Brain microvascular endothelial cell (primary cell): Measurements from ENCODE around the gene PDE4C.

ENCODE experiments used
- DNase-seq: peaks from one replicate; pipeline ENCODE4 v3.0.0-alpha.2; 2020
- H3K27ac ChIP-seq: fragments of 250-450 bp; sonication (Bioruptor Pico); 2 replicates; pipeline ENCODE4 v1.5.1; 2020; ENCODE audit warnings: mild to moderate bottlenecking, moderate library complexity
- H3K27me3 ChIP-seq: fragments of 250-450 bp; sonication (Bioruptor Pico); replicated peaks from 2 replicates; pipeline ENCODE4 v1.5.1; 2020; ENCODE audit warnings: mild to moderate bottlenecking
- H3K36me3 ChIP-seq: fragments of 250-450 bp; sonication (Bioruptor Pico); replicated peaks from 2 replicates; pipeline ENCODE4 v1.5.1; 2020; ENCODE audit warnings: mild to moderate bottlenecking
- H3K4me3 ChIP-seq: 2 replicates; pipeline ENCODE4 v1.5.1; 2011; ENCODE audit warnings: low read depth, mild to moderate bottlenecking, control low read depth, low read length, moderate library complexity
- CTCF ChIP-seq: IDR thresholded peaks from 2 replicates; pipeline ENCODE4 v1.5.1; 2011; ENCODE audit warnings: low read depth, mild to moderate bottlenecking, moderate library complexity, low read length, control low read depth, inconsistent platforms; ENCODE audit errors: missing control alignments
- in situ Hi-C: cut with HindIII; loops from 2 replicates; pipeline ENCODE4 v1.10.0; 2017; ENCODE audit warnings: low sequenced_read_pairs, low pct_ligation_motif_present

PDE4C gene

DNA sequence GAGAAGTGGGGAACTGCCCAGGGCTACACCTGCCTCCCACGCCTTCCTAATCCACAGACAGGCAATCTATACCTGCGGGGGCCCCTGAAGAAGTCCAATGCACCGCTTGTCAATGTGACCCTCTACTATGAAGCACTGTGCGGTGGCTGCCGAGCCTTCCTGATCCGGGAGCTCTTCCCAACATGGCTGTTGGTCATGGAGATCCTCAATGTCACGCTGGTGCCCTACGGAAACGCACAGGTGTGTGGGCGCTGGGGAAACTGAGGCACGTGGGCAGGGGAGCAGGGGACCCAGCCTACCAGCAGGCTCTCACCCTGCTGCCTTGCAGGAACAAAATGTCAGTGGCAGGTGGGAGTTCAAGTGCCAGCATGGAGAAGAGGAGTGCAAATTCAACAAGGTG is 51.3 kb downstream of the PDE4C start:
- TF ChIP-seq CTCF = no peak
- no peak overlapping the region for H3K27ac ChIP-seq
- H3K4me3 ChIP-seq = no peak overlapping the region
- H3K27me3 ChIP-seq = no peaks in the 10 kb centered on the region
- in situ Hi-C loops = no loop called here
- peaks cover 2% of the 10 kb centered on the region for H3K36me3 ChIP-seq
- no peak for DNase-seq
